ENCODE results near the gene UPF2. TPM values are rescaled to one million over a fixed set of nuclear protein-coding genes. Genes with fewer than 3 reads are reported as not detected.

Gene UPF2
- total and polyA plus RNA-seq, 2 of the 4 experiments (the other 2 are of a cell fraction): 9.2 to 14.3 TPM

GRCh38 chr10:11975795-11976194 lies 66.8 kb downstream of the UPF2 start:
- H4K20me1 ChIP-seq (ENCODE audit: insufficient read depth, low read length): no peaks in the 10 kb centered on the region
- H3K4me2 ChIP-seq (ENCODE audit: low read depth, low read length): no peak overlapping the region
- no peak overlapping the region for H3K27ac ChIP-seq (ENCODE audit: insufficient read depth, low read length)
- TF ChIP-seq MAZ (IDR thresholded peaks at IDR 0.05; ENCODE audit: borderline replicate concordance, low read depth, low read length): no peak
- no peak for TF ChIP-seq RCOR1 (IDR thresholded peaks at IDR 0.05; ENCODE audit: insufficient replicate concordance, low read length)
- TF ChIP-seq RAD21 (IDR thresholded peaks at IDR 0.05; ENCODE audit: low read length): no peak
- no peak for TF ChIP-seq CHD1 (IDR thresholded peaks at IDR 0.05; ENCODE audit: low read depth, low read length)
- no peak for TF ChIP-seq CEBPB (IDR thresholded peaks at IDR 0.05; ENCODE audit: low read depth, low read length)
- no peak for TF ChIP-seq USF2 (IDR thresholded peaks at IDR 0.05; ENCODE audit: low read depth, low read length)
- TF ChIP-seq FOS (IDR thresholded peaks at IDR 0.05; ENCODE audit: low read depth, low read length): no peak
- no peak for TF ChIP-seq RFX5 (IDR thresholded peaks at IDR 0.05; ENCODE audit: low read depth, low read length)
- no peak for TF ChIP-seq SMC3 (IDR thresholded peaks at IDR 0.05; ENCODE audit: low read depth, low read length)
- TF ChIP-seq POLR2A (IDR thresholded peaks at IDR 0.05; ENCODE audit: low read depth, low read length): no peak
- TF ChIP-seq BHLHE40 (IDR thresholded peaks at IDR 0.05; ENCODE audit: low read depth, low read length): no peak
- no peak for TF ChIP-seq ELK1 (IDR thresholded peaks at IDR 0.05; ENCODE audit: borderline replicate concordance, low read depth, low read length)
- TF ChIP-seq, protein P1, sequence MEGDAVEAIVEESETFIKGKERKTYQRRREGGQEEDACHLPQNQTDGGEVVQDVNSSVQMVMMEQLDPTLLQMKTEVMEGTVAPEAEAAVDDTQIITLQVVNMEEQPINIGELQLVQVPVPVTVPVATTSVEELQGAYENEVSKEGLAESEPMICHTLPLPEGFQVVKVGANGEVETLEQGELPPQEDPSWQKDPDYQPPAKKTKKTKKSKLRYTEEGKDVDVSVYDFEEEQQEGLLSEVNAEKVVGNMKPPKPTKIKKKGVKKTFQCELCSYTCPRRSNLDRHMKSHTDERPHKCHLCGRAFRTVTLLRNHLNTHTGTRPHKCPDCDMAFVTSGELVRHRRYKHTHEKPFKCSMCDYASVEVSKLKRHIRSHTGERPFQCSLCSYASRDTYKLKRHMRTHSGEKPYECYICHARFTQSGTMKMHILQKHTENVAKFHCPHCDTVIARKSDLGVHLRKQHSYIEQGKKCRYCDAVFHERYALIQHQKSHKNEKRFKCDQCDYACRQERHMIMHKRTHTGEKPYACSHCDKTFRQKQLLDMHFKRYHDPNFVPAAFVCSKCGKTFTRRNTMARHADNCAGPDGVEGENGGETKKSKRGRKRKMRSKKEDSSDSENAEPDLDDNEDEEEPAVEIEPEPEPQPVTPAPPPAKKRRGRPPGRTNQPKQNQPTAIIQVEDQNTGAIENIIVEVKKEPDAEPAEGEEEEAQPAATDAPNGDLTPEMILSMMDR (conservative IDR thresholded peaks at IDR 0.05; ENCODE audit: low read depth, low read length): no peak
- TF ChIP-seq MAFK (IDR thresholded peaks at IDR 0.05; ENCODE audit: low read depth, low read length): no peak
- no peak for TF ChIP-seq NFE2L2 (IDR thresholded peaks at IDR 0.05; ENCODE audit: low read depth, low read length)
- TF ChIP-seq MXI1 (IDR thresholded peaks at IDR 0.05; ENCODE audit: borderline replicate concordance, low read depth, low read length): no peak
- BruUV-seq (replicated peaks): no TSS peak
- ATAC-seq (ENCODE audit: low read depth) (no peak), DNase-seq (no peak)
- H2AFZ ChIP-seq (replicated peaks; ENCODE audit: low read length, poor library complexity): no peak overlapping the region
- H3K79me1 ChIP-seq (ENCODE audit: low read depth in 1 of 2, low read length in 2 of 2): peaks cover 0 to 2% of the 10 kb centered on the region in 2 experiments; a peak in 2 of 4 replicates
- peaks cover 16% of the 10 kb centered on the region for H3K36me3 ChIP-seq (ENCODE audit: control insufficient read depth, insufficient read depth, low read length)
- no peak overlapping the region for H2AK9ac ChIP-seq (replicated peaks; ENCODE audit: low read depth, low read length, poor library complexity)
- H3K4ac ChIP-seq (ENCODE audit: low read depth, low read length): no peak overlapping the region
- dilution Hi-C loops (cut with HindIII; ENCODE audit: low sequenced_read_pairs, unreplicated experiment): no loop called here
- no peak overlapping the region for H4K91ac ChIP-seq (ENCODE audit: insufficient read depth, low read depth, low read length)
- no peaks in the 10 kb centered on the region for H3K27me3 ChIP-seq (ENCODE audit: control insufficient read depth, insufficient read depth, low read length)
- WGBS, 2 experiments (ENCODE audit: extremely low coverage in 2 of 2, insufficient read length in 1 of 2): no CpG with 5 or more reads among the region's 5 CpGs
- no peak overlapping the region for H2BK15ac ChIP-seq (ENCODE audit: low read depth, low read length)
- ChIA-PET CTCF (no interaction called here), POLR2A (ENCODE audit: unreplicated experiment) (no interaction called here)
- no peaks in the 10 kb centered on the region for H3K4me1 ChIP-seq (ENCODE audit: control insufficient read depth, insufficient read depth, low read length)
- no peak overlapping the region for H3K4me3 ChIP-seq (ENCODE audit: insufficient read depth, low read depth, low read length)
- in situ Hi-C loops (cut with MboI; ENCODE audit: low sequenced_read_pairs): no loop called here
- no peak overlapping the region for H2BK20ac ChIP-seq (ENCODE audit: low read depth, low read length)
- H3K18ac ChIP-seq (ENCODE audit: low read depth, low read length): no peak overlapping the region
- no peak overlapping the region for H3K9ac ChIP-seq (ENCODE audit: low read depth, low read length)
- no peak overlapping the region for H3K14ac ChIP-seq (replicated peaks; ENCODE audit: low read depth, low read length)
- H3K9me3 ChIP-seq (ENCODE audit: control insufficient read depth, insufficient read depth, low read length): no peaks in the 10 kb centered on the region
- no peak overlapping the region for H2BK5ac ChIP-seq (ENCODE audit: low read depth, low read length, poor library complexity, severe bottlenecking)
- H4K5ac ChIP-seq (ENCODE audit: low read depth, low read length): no peak overlapping the region
- no peak overlapping the region for H2AK5ac ChIP-seq (ENCODE audit: low read depth, low read length)
- no peak overlapping the region for H3K56ac ChIP-seq (ENCODE audit: extremely low read depth, insufficient read depth, low read length)
- no peak overlapping the region for H2BK120ac ChIP-seq (ENCODE audit: low read depth, low read length)
- no peak overlapping the region for H3K23ac ChIP-seq (ENCODE audit: low read depth, low read length)
- intact Hi-C loops (cut with micrococcal nuclease): no loop called here
- H4K8ac ChIP-seq (ENCODE audit: low read depth in 2 of 2, low read length in 2 of 2): no peak overlapping the region
- H3K9me1 ChIP-seq (ENCODE audit: insufficient read depth, low read length): no peaks in the 10 kb centered on the region
